HG02973 (cell line): ENCODE data around the gene CALCR.

Experiments
- ATAC-seq: cut with Tn5 transposase; IDR thresholded peaks from one replicate; pipeline ENCODE4 v1.9.1; 2021; ENCODE audit warnings: moderate library complexity; ENCODE audit not compliant: unreplicated experiment

CALCR gene

GRCh38 chr7:93461350-93461749, 113.2 kb downstream of the CALCR start:
- ATAC-seq = no peak

- ATAC-seq = no peak
Measured at GRCh38 chr7:93453262-93453661, 121.3 kb downstream of the CALCR start.

- no peak for ATAC-seq
Measured at GRCh38 chr7:93448176-93448575, 126.3 kb downstream of the CALCR start.

GRCh38 chr7:93447509-93447908, 127.0 kb downstream of the CALCR start:
- ATAC-seq = no peak

GRCh38 chr7:93442478-93443224, 131.9 kb downstream of the CALCR start:
- ATAC-seq = peak; percentile 78

- ATAC-seq = no peak
Measured at GRCh38 chr7:93435791-93436190, 138.7 kb downstream of the CALCR start.

- no peak for ATAC-seq
Measured at GRCh38 chr7:93432130-93432529, 142.4 kb downstream of the CALCR start.

- ATAC-seq = no peak
Measured at GRCh38 chr7:93430917-93431588, 143.5 kb downstream of the CALCR start.

GRCh38 chr7:93429563-93429962, 145.0 kb downstream of the CALCR start:
- ATAC-seq = no peak

GRCh38 chr7:93427107-93427506, 147.4 kb downstream of the CALCR start:
- ATAC-seq = no peak

GRCh38 chr7:93426155-93426696, 148.3 kb downstream of the CALCR start:
- no peak for ATAC-seq

GRCh38 chr7:93414574-93414973, 159.9 kb downstream of the CALCR start:
- ATAC-seq = no peak

- no peak for ATAC-seq
Measured at GRCh38 chr7:93409324-93409723, 165.2 kb downstream of the CALCR start.

- ATAC-seq = no peak
Measured at GRCh38 chr7:93407239-93407638, 167.3 kb downstream of the CALCR start.

- ATAC-seq = no peak
Measured at GRCh38 chr7:93402944-93403343, 171.6 kb downstream of the CALCR start.

GRCh38 chr7:93399642-93400041, 174.9 kb downstream of the CALCR start:
- no peak for ATAC-seq

- ATAC-seq = no peak
Measured at GRCh38 chr7:93392984-93393383, 181.5 kb downstream of the CALCR start.

GRCh38 chr7:93390660-93391059, 183.9 kb downstream of the CALCR start:
- ATAC-seq = no peak

- no peak for ATAC-seq
Measured at GRCh38 chr7:93382362-93382761, 192.2 kb downstream of the CALCR start.

- ATAC-seq = no peak
Measured at GRCh38 chr7:93378131-93378760, 196.3 kb downstream of the CALCR start.

GRCh38 chr7:93375603-93376002, 198.9 kb downstream of the CALCR start:
- no peak for ATAC-seq
